Measurements from ENCODE around the gene DMRTA1.
"Not testable (repeated sequence)": the region's sequence is repeated elsewhere in the genome, so short reads cannot be mapped to it uniquely, and the experiment has no call there.

DMRTA1 gene

GRCh38 chr9:22463205-22463604, 16.6 kb downstream of the DMRTA1 start:
- no peak for DNase-seq (ENCODE audit: low spot score)

GRCh38 chr9:22469928-22470544, 23.4 kb downstream of the DMRTA1 start:
- no peak for DNase-seq (ENCODE audit: low spot score)

GRCh38 chr9:22481566-22481965, 34.9 kb downstream of the DMRTA1 start:
- no peak for DNase-seq (ENCODE audit: low spot score)

GRCh38 chr9:22483528-22484070, 37.0 kb downstream of the DMRTA1 start:
- no peak for DNase-seq (ENCODE audit: low spot score)

- DNase-seq (ENCODE audit: low spot score): not testable (repeated sequence)
Measured at GRCh38 chr9:22496197-22496596, 49.6 kb downstream of the DMRTA1 start.

Data from HuH-7.5 (cell line).